ENCODE data around the gene GPR137B. TPM values are rescaled to one million over a fixed set of nuclear protein-coding genes. Genes with fewer than 3 reads are reported as not detected.

Gene GPR137B
- total and polyA plus RNA-seq, 2 donors (not counting 1 experiment from before 2014, with no cell fraction given): 12.9 to 13.6 TPM

DNA sequence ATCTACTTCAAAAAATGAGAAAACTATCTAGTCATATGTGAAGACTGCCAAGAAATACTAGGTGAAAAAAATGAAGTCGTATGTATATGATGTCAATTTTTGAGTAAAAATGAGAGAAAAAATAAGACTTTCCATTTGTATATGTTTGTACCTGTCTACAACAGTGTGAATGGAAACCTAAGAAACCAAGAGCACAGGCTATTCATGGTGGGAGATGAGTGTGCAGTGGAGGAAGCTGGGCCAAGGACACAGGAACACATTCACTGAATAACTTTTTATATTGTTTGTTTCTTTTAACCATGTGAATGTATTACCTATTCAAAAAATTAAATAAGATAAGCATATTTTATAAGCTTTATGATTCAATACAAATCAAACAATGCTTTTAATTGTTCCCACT lies 72.4 kb downstream of the GPR137B start:
- DNase-seq (ENCODE audit: low read depth in 2 of 2): no peak
- Histone ChIP-seq H3K9ac (ENCODE audit: insufficient read depth, low read length) (no peak overlapping the region), H3K27me3 (ENCODE audit: control insufficient read depth, insufficient read depth, low read length) (no peaks in the 10 kb centered on the region), H3K27ac (ENCODE audit: insufficient read depth, low read length) (no peak overlapping the region), H3K4me3 (replicated peaks in 1 of 4; ENCODE audit: control extremely low read depth in 1 of 4, insufficient read depth in 1 of 4, low read depth in 3 of 4, low read length in 4 of 4) (no peak overlapping the region), H2AFZ (ENCODE audit: low read length) (no peak overlapping the region), H3K4me1 (ENCODE audit: control insufficient read depth, extremely low read depth, insufficient read depth, low read length) (no peaks in the 10 kb centered on the region), H3K36me3 (ENCODE audit: control insufficient read depth, insufficient read depth, low read length) (no peaks in the 10 kb centered on the region), H3K79me2 (ENCODE audit: control insufficient read depth, insufficient read depth, low read length) (no peaks in the 10 kb centered on the region), H4K20me1 (ENCODE audit: control insufficient read depth, extremely low read depth, insufficient read depth, low read length) (no peaks in the 10 kb centered on the region), H3K4me2 (ENCODE audit: extremely low read depth, insufficient read depth, low read length) (no peak overlapping the region), H3K9me3 (ENCODE audit: control insufficient read depth, insufficient read depth, low read depth, low read length) (no peaks in the 10 kb centered on the region)
- TF ChIP-seq, protein P1, sequence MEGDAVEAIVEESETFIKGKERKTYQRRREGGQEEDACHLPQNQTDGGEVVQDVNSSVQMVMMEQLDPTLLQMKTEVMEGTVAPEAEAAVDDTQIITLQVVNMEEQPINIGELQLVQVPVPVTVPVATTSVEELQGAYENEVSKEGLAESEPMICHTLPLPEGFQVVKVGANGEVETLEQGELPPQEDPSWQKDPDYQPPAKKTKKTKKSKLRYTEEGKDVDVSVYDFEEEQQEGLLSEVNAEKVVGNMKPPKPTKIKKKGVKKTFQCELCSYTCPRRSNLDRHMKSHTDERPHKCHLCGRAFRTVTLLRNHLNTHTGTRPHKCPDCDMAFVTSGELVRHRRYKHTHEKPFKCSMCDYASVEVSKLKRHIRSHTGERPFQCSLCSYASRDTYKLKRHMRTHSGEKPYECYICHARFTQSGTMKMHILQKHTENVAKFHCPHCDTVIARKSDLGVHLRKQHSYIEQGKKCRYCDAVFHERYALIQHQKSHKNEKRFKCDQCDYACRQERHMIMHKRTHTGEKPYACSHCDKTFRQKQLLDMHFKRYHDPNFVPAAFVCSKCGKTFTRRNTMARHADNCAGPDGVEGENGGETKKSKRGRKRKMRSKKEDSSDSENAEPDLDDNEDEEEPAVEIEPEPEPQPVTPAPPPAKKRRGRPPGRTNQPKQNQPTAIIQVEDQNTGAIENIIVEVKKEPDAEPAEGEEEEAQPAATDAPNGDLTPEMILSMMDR (conservative IDR thresholded peaks at IDR 0.05 in 1 of 2, IDR thresholded peaks at IDR 0.05 in 1 of 2; ENCODE audit: low read depth in 1 of 2, low read length in 2 of 2): no peak

DNA sequence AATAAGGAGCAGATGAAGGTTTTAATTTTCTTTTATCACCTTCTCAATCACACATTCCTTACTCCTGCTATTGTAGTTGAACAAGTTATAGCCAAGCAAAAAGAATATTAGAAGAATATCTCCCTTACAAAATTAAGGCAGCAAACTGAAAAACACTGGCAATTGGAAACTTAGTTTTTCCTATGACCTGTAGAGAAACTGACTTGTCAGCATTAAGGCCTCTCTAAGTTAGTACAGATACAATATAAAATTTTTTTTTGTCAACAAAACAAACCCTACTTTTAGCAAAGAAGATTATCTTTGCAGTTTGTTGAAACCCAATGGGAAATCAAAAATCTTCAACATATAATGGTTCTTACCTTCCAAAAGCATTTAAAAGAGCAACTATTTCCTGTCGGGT lies 78.1 kb downstream of the GPR137B start:
- H3K4me1 ChIP-seq (ENCODE audit: control insufficient read depth, extremely low read depth, insufficient read depth, low read length): no peaks in the 10 kb centered on the region
- H3K9ac ChIP-seq (ENCODE audit: insufficient read depth, low read length): no peak overlapping the region
- H3K27ac ChIP-seq (ENCODE audit: insufficient read depth, low read length): no peak overlapping the region
- no peak overlapping the region for H3K4me2 ChIP-seq (ENCODE audit: extremely low read depth, insufficient read depth, low read length)
- no peaks in the 10 kb centered on the region for H3K9me3 ChIP-seq (ENCODE audit: control insufficient read depth, insufficient read depth, low read depth, low read length)
- H3K36me3 ChIP-seq (ENCODE audit: control insufficient read depth, insufficient read depth, low read length): no peaks in the 10 kb centered on the region
- H2AFZ ChIP-seq (ENCODE audit: low read length): no peak overlapping the region
- no peaks in the 10 kb centered on the region for H4K20me1 ChIP-seq (ENCODE audit: control insufficient read depth, extremely low read depth, insufficient read depth, low read length)
- H3K27me3 ChIP-seq (ENCODE audit: control insufficient read depth, insufficient read depth, low read length): no peaks in the 10 kb centered on the region
- H3K79me2 ChIP-seq (ENCODE audit: control insufficient read depth, insufficient read depth, low read length): no peaks in the 10 kb centered on the region
- DNase-seq (ENCODE audit: low read depth in 2 of 2): no peak
- TF ChIP-seq EZH2 (IDR thresholded peaks at IDR 0.05; ENCODE audit: low read length, missing control alignments): no peak
- TF ChIP-seq, protein P1 (conservative IDR thresholded peaks at IDR 0.05 in 1 of 2, IDR thresholded peaks at IDR 0.05 in 1 of 2; ENCODE audit: low read depth in 1 of 2, low read length in 2 of 2): no peak
- H3K4me3 ChIP-seq (replicated peaks in 1 of 4; ENCODE audit: control extremely low read depth in 1 of 4, insufficient read depth in 1 of 4, low read depth in 3 of 4, low read length in 4 of 4): no peak overlapping the region

DNA sequence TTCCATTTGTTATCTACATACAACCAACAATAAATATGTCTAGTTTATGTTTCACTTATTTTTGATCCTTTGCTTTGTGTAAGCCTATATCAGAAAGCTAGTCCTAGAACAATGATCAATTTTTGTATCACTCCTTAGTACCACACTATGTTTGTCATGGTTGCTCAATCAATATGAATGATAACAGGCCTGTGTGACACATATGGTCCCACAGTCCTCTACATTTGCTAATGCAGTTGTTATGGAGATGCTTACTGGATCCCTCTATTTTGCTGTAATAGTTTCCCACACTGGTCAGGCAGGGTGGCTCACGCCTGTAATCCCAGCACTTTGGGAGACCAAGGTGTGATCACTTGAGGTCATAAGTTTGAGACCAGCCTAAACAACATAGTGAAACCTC lies 80.3 kb downstream of the GPR137B start:
- Histone ChIP-seq H3K4me2 (ENCODE audit: extremely low read depth, insufficient read depth, low read length) (no peak overlapping the region), H3K4me1 (ENCODE audit: control insufficient read depth, extremely low read depth, insufficient read depth, low read length) (no peaks in the 10 kb centered on the region), H3K9me3 (ENCODE audit: control insufficient read depth, insufficient read depth, low read depth, low read length) (no peaks in the 10 kb centered on the region), H3K27ac (ENCODE audit: insufficient read depth, low read length) (no peak overlapping the region), H3K27me3 (ENCODE audit: control insufficient read depth, insufficient read depth, low read length) (no peaks in the 10 kb centered on the region), H3K79me2 (ENCODE audit: control insufficient read depth, insufficient read depth, low read length) (no peaks in the 10 kb centered on the region), H2AFZ (ENCODE audit: low read length) (no peak overlapping the region), H3K9ac (ENCODE audit: insufficient read depth, low read length) (no peak overlapping the region), H3K4me3 (replicated peaks in 1 of 4; ENCODE audit: control extremely low read depth in 1 of 4, insufficient read depth in 1 of 4, low read depth in 3 of 4, low read length in 4 of 4) (no peak overlapping the region), H3K36me3 (ENCODE audit: control insufficient read depth, insufficient read depth, low read length) (no peaks in the 10 kb centered on the region), H4K20me1 (ENCODE audit: control insufficient read depth, extremely low read depth, insufficient read depth, low read length) (no peaks in the 10 kb centered on the region)
- DNase-seq (ENCODE audit: low read depth in 2 of 2): no peak
- TF ChIP-seq, protein P1 (conservative IDR thresholded peaks at IDR 0.05 in 1 of 2, IDR thresholded peaks at IDR 0.05 in 1 of 2; ENCODE audit: low read depth in 1 of 2, low read length in 2 of 2): no peak
- no peak for TF ChIP-seq EZH2 (IDR thresholded peaks at IDR 0.05; ENCODE audit: low read length, missing control alignments)

All from fibroblast of lung (primary cell).